Medulla oblongata (tissue), 1 donor: ENCODE measurements around the gene RAPGEF3.

Source experiments
- DNase-seq: peaks from one replicate; pipeline ENCODE4 v3.0.0-alpha.2; 2015; ENCODE audit errors: extremely low spot score

The RAPGEF3 gene, protein sequence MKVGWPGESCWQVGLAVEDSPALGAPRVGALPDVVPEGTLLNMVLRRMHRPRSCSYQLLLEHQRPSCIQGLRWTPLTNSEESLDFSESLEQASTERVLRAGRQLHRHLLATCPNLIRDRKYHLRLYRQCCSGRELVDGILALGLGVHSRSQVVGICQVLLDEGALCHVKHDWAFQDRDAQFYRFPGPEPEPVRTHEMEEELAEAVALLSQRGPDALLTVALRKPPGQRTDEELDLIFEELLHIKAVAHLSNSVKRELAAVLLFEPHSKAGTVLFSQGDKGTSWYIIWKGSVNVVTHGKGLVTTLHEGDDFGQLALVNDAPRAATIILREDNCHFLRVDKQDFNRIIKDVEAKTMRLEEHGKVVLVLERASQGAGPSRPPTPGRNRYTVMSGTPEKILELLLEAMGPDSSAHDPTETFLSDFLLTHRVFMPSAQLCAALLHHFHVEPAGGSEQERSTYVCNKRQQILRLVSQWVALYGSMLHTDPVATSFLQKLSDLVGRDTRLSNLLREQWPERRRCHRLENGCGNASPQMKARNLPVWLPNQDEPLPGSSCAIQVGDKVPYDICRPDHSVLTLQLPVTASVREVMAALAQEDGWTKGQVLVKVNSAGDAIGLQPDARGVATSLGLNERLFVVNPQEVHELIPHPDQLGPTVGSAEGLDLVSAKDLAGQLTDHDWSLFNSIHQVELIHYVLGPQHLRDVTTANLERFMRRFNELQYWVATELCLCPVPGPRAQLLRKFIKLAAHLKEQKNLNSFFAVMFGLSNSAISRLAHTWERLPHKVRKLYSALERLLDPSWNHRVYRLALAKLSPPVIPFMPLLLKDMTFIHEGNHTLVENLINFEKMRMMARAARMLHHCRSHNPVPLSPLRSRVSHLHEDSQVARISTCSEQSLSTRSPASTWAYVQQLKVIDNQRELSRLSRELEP

DNA sequence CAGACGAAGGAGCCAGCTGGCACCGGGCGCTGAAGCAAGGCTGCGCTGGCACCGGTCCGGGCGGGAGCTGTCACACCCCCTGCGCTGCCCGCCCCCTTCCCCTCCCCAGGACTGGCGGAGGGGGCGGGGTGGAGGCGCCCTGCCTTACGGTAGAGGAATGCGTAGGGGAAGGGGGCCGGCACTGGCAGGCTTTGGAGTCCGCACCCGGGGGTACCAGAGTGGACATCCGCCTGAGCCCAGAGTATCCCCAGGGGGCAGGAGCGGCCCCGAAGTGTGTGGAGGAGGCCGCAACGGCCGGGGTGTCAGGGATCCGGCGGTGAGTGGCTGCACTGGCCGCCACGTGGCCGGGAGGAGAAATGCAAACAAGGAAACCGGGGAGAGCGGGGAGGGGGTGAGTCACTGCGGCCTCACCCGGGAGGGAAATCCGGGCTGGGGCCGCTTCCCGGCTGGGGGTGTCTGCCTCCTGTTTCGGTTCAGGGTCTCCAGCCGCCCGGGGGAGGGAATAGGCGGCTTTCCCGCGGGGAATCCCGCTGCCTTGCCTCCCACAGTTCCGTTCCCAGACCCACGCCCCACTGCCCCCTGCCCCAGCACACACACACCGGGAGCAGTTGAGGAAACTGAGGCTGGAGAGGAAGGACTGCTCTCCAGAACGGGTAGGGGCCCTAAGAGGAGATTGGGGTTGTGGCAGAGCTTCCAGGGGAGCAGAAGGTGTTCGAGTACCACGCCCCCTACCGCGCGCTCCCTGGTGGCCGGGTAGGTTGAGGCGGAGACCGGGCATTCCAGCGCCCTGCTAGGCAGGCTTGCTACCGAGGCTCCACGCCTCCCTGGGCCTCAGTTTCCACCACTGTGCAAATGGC, at the start of gene RAPGEF3:
RAPGEF3 (minus strand) TSS at position 47 of the 857 bp plus-strand sequence. CDS start 324 bp downstream, outside the sequence.
- DNase-seq = peak; percentile 94

DNA sequence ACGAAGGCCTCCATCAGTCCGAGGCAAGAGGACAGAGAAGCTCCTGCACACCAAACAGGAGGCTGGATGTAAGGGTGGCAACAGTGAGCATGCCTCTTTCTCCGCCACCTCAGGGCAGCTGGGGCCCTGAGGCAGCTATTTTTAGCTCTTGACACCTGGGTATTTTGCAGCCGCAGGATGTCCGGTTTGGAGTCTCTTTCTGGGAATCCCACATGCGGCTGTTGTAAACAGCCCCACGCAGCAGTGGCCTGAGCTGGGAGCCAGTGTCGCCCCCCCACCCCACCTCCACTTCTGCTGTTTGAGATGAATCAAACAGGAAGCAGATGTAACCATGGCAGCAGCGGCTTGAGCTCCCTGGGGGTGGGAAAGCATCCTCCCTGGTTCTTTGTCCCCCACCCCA, 49.4 kb upstream of the RAPGEF3 start:
- no peak for DNase-seq

DNA sequence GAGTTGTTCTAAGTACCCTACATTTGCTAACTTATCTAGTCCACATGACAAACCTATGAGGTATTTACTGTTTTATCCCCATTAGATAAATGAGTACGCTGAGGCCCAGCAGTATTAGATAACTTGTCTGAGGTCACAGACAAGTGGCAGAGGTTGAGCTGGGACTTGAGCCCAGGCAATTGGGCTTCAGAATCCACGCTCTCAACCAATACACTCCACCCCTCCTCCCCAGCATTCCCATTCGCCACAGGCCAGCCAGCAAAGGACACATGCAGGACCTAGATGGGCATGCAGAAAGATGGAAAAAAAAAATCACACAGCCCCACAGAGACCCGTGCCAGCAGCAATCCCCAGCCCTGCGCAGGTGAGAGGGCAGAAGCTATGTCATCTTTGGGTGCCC, 48.7 kb upstream of the RAPGEF3 start:
- no peak for DNase-seq

DNA sequence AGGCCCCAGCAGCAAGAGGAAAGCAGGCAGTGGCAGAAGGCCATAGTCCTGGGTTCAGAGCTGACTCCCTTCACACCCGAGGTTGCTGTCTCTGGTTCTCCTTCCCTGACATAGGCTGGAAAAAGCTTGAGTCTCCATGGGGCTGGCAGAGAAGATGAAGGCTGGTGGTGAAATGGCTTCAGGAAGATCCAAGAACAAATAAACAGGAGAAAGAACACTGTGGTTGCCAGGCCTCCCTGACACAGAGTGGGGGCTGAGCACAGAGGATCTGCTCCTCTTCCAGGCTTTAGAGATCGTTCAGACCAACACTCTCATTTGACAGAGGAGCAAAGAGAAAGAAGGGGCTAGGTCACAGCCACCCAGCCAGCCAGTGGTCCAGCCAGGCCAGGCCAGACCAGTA, 46.7 kb upstream of the RAPGEF3 start:
- DNase-seq = no peak

DNA sequence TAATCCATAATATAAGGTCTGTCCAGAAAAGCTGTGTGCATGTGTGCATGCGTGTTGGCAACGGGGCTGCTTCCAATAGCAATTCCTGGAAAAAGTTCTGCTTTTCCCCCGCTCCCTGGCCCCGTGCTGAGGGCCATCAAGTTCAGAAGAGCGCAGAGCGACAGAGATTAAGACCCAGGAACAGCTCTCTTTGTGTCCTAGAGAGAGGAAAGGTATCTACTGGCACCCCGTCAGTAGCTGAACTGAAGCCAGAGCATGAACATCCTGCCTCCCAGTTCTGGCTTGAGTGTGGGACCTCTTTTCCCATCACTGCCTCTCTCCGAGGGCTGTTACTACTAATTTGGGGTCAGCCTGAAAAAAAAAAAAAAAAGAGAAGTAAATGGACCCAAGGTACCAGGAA, 45.5 kb upstream of the RAPGEF3 start:
- no peak for DNase-seq

DNA sequence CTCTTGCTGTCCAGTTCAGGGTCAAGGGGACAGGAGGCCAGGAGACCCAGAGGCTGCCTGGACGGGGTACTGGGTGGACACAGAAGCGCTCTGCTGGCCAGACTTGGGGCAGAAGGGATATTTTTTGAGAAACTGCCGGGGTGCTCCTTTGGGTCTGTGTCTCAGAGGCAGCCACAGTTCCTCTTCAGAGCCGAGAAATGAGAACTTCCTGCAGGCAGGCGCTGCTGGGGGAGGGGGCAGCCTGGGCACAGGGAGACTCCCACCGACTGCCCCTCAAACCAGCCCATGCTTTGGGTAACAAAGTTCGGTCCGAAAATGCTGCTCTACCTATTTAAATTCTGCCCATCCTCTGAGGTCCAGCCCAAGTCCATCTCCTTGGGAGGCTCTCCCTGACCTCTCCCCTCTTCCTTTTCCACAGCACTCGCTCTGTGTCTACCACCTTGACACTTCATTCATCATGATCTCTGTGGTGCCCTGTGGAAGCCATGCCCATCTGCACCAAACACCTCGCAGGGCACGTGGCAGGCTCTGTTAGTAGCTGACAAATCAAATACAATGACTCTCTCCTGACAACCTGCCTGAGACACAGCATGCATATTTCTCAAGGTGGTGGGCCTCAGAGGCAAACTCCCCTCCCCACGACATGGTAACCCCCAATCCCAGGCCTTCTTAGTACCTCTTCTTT, 44.7 kb upstream of the RAPGEF3 start:
- no peak for DNase-seq

DNA sequence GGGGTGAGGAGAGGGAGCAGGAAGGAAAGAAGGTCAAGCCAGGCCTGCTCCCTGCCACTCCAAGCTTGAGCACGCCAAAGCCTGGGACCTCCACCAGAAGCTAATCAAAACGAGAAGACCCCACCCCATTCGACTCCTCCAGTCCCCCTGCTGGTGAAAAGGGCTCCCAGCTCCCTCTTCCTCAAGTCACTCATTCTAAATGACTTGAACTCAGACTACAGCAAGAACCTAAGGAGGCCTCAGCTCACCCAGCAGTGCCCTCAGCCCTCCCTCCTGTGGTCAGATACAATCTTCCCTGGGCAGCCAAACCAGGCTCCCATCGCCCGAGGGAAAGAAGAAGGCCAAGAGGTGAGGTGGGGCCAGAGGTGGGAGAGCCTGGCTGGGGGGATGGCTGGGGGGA, 43.6 kb upstream of the RAPGEF3 start:
- no peak for DNase-seq

DNA sequence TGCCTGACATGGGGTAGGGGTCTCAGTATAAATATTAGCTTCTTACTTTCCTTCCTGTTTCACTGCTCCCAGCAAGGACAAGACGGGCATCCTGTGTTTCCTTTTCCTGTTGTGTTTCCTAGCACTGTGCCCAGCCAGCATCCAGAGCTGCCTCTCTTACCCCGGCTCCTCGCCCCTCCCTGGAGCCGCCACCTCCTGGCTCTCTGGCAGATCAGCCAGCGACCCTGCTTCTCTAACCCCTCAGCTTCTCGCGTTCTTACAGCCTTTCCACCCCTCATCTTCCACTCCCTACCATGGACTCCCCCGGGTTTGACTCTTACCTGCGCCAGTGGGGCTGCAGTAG, 43.2 kb upstream of the RAPGEF3 start:
- no peak for DNase-seq

DNA sequence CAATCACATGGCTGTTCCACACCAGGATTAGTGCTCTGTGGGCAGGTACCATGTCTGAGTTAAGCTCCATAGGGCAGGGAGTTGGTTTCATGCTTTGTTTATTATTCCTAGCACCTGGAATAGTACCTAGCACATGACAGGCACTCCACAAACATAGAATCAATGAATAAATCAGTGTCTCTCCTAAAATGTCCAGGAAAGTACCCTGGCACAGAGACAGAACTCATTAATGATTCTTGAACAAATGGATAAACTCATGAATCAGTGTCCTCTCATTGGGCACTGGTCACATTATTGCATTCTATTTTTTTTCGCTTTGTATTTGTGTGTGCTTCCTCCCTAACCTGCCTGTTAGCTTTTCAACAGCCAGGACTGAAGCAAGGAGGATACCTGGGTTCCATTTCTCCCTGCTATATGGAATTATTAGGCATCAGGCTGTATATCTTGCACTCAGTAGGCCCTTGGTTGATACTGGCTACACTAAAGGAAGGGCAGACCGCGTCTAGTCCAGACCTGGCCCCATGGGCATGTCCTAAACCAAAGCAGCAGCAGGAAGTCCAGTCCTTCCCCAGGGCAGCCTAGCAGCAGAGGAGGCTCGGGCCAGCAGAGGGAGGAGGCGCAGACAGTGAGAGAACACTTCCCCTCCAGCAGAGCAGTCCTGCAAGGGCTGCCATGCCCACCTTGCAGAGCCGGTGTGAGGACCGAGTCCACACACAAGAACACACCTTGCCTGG, 42.7 kb upstream of the RAPGEF3 start:
- peak; percentile 53 for DNase-seq

DNA sequence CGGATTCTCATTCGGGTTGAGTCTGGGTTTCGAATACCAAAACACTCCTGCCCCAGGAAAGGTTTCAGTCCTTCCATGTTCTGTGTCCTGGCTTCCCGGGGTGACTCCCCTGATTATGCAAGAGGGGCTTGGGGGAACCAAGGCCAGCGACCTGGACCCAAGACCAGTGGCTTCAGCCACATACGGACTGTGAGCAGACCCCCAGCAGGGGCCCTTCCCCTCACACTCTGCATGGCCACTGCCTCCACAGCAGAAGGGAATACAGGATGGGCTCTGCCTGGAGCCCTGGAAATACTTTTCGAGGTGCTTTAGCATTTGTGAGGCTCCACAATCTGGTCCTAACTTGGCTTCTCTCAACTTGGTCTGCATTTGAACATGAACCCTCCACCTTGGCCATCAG, 41.9 kb upstream of the RAPGEF3 start:
- no peak for DNase-seq

DNA sequence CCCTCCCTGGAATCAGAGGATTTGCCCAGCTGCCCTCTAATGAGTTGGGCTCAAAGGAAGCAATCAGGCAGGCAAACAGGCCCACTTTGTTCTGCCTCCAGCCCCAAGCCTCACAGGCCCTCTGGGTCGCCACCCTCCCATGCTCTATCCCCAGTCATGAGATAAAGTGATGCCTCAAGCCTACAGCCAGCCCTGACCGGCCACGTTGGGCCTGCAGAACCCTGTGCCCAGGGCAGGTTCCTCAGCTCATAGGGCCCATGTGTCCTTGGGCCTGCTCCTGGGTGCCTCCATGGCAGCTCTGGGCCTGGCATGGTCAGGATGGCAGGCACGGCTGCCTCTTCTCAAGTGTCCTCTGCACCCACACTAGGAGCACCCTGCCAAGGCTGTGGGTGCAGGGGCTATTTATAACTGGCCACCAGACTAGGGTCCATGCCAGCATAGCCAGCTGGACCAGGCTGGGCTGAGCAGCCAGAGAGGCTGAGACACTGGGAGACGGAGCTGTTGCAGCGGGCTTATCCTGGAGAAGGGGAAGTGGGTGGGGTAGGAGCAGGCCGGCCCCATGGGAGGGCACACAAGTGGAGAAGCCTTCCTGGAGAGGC, 40.8 kb upstream of the RAPGEF3 start:
- DNase-seq = peak; percentile 82

DNA sequence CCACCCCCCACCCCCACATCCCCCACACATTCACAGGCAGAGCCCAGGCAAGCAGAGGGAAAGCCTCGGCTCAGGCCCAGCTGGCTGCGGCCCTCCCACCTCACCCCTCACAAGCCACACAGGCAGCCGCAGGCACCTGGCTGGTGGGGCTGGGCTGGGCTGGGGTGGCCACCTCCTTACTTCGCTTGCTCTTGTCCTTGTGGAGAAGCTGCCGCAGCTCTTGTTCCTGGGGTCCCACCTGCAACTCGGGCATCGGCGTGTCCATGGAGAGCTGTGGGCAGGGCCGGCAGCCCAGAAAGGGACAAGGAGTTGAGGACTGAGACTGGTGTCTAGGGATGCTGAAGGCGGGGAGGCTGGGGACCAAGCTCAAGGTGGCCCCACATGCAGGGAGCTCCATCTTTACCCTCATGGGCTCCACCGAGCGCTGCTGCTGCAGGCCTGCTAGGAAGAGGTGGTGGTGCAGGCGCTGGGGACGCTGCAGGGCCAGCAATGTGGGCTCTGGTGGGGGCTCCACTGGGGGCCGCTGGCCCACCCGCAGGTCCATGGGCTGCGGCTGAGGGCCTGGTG, 39.8 kb upstream of the RAPGEF3 start:
- DNase-seq = no peak

DNA sequence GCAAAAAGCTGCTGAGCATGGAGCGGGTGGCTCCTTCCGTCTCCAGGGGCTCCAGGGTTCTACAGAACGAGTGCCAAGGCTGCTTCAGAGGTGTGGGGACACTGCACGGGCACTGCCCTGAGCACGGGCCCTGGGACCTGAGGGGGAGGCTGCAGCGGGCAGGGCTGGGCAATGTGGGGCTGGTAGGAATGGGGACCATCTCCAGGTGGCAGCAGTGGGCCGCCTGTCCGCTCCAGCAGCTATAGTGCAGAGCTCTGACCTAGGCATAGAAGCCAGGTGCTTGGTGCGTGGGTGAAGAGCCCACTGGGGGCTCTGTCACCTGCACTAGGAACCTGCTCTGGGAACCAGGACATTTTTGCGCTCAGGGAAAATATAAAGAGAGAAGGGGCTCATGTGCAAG, 38.8 kb upstream of the RAPGEF3 start:
- DNase-seq = peak; percentile 27

DNA sequence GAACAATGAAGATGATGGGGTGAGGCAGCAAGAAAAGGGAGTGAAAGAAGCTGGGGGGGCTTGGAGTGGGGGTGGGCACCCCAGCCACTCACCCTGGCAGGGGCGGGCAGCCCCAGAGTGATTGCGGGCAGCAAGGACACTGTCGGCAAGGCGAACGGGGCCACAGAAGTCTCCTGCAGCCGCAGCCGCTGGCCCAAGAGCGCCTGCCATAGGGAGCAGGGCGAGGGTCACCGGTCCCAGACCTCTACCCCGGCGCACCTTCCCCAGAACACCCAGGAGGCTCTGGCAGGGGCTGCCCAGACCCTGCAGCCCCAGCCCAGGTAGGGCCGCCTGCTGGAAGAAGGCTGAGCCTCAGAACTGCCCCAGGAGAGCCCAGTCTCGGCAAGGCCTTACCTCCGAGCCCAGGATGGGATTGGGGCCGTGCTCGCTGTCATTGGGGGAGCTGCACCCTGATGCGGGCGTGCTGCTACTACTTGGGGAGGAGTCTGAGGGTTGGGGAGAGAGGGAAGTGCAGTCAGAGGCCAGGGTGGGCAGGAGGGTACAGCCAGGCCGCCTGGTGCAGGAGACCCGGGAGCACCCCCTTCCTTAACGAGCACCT, 37.2 kb upstream of the RAPGEF3 start:
- no peak for DNase-seq

DNA sequence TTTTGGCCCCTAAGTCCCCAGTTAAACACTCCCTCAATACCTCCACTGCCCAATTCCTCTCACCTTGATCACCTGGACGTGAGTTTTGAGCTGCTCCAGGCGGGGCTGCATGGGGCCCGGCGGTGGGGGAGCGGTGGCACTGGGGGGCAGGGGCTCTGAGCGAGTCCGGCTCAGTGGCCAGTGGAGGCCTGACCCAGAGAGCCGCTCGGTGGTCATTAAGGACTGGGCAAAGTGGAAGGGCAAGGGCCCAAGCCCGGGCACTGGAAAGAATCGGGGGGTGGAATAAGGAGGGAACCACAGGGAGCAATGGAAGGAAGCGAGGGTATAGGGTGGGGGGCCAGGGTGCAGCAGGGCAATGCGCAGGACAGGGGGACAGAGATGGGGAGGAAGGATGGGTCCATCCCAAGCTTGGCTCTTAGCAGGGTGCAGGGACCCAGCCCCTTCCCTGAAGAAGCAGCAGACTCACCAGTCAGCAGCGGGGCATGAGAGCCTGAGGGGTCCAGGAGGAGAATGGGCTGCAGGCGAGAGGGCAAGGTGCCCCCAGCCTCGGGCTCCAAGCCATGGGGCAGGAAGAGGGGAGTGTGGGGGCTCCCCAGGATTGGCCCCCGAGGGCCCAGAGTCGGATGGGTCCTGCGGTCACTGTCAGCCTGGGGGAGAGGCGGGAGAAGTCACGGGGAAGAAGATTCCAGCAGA, 36.6 kb upstream of the RAPGEF3 start:
- DNase-seq = no peak

DNA sequence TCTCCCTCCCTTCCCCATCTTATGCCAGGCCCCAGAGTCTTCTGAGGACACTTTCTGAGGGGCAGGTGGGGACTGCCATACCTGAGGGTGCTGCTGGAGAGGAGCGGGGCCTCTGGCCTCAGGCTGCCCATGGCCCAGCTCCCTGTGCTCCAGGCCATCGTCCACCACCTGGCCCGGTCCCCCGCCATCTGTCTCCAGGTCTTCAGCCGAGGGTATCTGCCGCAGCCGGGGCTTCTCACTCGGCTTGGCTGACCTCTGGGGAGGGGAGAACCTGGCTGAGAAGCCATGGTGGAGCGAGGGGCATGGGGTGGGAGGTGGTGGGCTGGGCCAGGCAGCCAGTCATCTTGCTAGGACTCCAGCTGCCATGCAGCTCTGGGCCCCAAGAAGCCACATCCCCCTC, 36.0 kb upstream of the RAPGEF3 start:
- DNase-seq = no peak

DNA sequence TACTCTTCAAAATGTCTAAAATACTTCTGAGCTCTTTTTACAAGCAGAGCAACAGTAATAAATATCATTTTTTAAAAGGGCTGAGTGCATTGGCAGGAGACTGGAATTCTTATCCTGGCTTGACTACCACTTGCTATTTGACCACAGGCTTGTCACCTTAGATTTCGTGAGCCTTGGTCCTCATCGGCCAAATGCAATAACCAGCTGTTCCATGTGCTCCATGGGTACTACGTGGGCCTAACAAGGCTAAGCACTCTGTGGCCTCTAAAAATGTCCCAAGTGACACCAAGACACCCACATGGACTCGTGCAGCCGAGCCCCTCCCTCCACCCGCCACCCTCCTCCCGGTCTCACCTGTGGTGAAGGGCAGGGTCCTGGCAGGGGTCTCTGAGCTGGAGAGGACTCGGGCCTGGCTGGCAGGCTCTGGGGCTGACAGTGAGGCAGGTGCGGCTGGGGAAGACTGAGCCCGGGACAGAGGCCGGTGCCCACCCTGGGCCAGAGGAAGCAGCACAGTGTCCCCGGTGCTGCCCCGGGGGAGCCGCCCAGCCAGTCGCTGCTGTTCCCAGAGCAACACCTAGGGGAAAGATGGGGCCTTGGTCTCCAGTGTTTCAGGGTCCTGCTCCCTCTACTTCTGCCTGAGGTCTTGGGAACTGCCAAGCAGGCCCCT, 34.5 kb upstream of the RAPGEF3 start:
- no peak for DNase-seq

DNA sequence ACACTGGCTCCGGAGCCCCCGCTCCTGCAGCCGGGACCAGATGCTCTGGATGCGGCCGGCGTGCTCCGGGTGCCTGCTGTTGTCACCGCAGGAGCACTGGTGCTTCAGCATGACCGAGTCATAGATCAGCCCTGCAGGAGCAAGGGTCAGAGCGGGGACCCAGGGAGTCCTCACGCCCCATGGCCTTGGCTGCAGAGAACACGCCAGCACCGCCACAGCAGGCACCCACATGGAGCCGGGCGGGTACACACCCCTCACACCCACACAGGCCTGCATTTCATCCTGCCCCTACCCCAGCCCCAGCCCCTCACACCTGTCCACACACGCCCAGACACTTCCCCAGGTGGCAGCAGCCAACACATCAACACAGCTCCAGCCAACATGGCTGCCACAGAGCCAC, 33.2 kb upstream of the RAPGEF3 start:
- no peak for DNase-seq
